OCI-LY1 (cell line): Measurements from ENCODE around the gene DNMT1.

Experiments used
- H2AFZ ChIP-seq: fragments of 200-600 bp; sonication (generic), shearing (Covaris generic); 2 replicates; pipeline ENCODE4 v1.6.0; 2014; ENCODE audit warnings: antibody characterized with exemption, mild to moderate bottlenecking, low read length
- H3F3A ChIP-seq: fragments of 200-600 bp; sonication (generic), shearing (Covaris generic); 2 replicates; pipeline ENCODE4 v1.6.0; 2014; ENCODE audit warnings: mild to moderate bottlenecking, antibody characterized with exemption, low read length, moderate library complexity; ENCODE audit not compliant: insufficient read depth
- H3K27ac ChIP-seq: fragments of 200-600 bp; sonication (generic); 2 replicates; pipeline ENCODE4 v1.5.1; 2014; ENCODE audit warnings: low read length, mixed run types, mild to moderate bottlenecking, low read depth; ENCODE audit not compliant: poor library complexity, severe bottlenecking
- H3K27me3 ChIP-seq: fragments of 200-600 bp; sonication (generic); 2 replicates; pipeline ENCODE4 v1.6.0; 2014; ENCODE audit warnings: antibody characterized with exemption, mild to moderate bottlenecking, low read length, moderate library complexity; ENCODE audit not compliant: insufficient read depth
- H3K36me3 ChIP-seq: fragments of 200-600 bp; sonication (generic); 2 replicates; pipeline ENCODE4 v1.6.1; 2014; ENCODE audit warnings: mild to moderate bottlenecking, antibody characterized with exemption, low read length, moderate library complexity, mixed read lengths; ENCODE audit not compliant: insufficient read depth
- H3K4me1 ChIP-seq: fragments of 200-600 bp; sonication (generic); 2 replicates; pipeline ENCODE4 v1.5.1; 2014; ENCODE audit warnings: mild to moderate bottlenecking, low read length, moderate library complexity; ENCODE audit not compliant: insufficient read depth, severe bottlenecking
- H3K4me2 ChIP-seq: fragments of 200-600 bp; sonication (generic), shearing (Covaris generic); 2 replicates; pipeline ENCODE4 v1.6.1; 2014; ENCODE audit warnings: low read length
- H3K4me3 ChIP-seq: fragments of 200-600 bp; sonication (generic); 2 replicates; pipeline ENCODE4 v1.5.1; 2014; ENCODE audit warnings: low read length, low read depth, mild to moderate bottlenecking, mixed read lengths; ENCODE audit not compliant: poor library complexity, severe bottlenecking
- H3K79me2 ChIP-seq: fragments of 200-600 bp; shearing (Covaris generic); 2 replicates; pipeline ENCODE4 v1.6.1; 2016; ENCODE audit warnings: mixed run types, low read length, mixed read lengths; ENCODE audit not compliant: insufficient read depth
- H3K9ac ChIP-seq: fragments of 200-600 bp; sonication (generic), shearing (Covaris generic); 2 replicates; pipeline ENCODE4 v1.6.1; 2014; ENCODE audit warnings: mild to moderate bottlenecking, low read length, mixed read lengths
- H3K9me2 ChIP-seq: fragments of 200-600 bp; sonication (generic), shearing (Covaris generic); 2 replicates; pipeline ENCODE4 v1.6.1; 2014; ENCODE audit warnings: low read depth, mild to moderate bottlenecking, low read length, mixed read lengths
- H3K9me3 ChIP-seq: fragments of 200-600 bp; shearing (Covaris generic); 2 replicates; pipeline ENCODE4 v1.6.1; 2014; ENCODE audit warnings: low read length, mixed read lengths
- H4K20me1 ChIP-seq: fragments of 200-600 bp; sonication (generic), shearing (Covaris generic); 2 replicates; pipeline ENCODE4 v1.6.0; 2016; ENCODE audit warnings: mild to moderate bottlenecking, low read length; ENCODE audit not compliant: insufficient read depth
- EZH2 ChIP-seq: fragments of 200-600 bp; sonication (generic), shearing (Covaris generic); IDR thresholded peaks from 2 replicates; pipeline ENCODE4 v1.8.0; 2017; ENCODE audit warnings: borderline replicate concordance, mixed run types, mild to moderate bottlenecking, antibody characterized with exemption, low read length, moderate library complexity, mixed read lengths
- TF ChIP-seq, protein P1 (sequence below): fragments of 200-600 bp; sonication (generic), shearing (Covaris generic); IDR thresholded peaks from 2 replicates; pipeline ENCODE4 v1.5.1; 2017; ENCODE audit warnings: mild to moderate bottlenecking, antibody characterized with exemption, low read length, moderate library complexity, mixed read lengths

Gene DNMT1

DNA sequence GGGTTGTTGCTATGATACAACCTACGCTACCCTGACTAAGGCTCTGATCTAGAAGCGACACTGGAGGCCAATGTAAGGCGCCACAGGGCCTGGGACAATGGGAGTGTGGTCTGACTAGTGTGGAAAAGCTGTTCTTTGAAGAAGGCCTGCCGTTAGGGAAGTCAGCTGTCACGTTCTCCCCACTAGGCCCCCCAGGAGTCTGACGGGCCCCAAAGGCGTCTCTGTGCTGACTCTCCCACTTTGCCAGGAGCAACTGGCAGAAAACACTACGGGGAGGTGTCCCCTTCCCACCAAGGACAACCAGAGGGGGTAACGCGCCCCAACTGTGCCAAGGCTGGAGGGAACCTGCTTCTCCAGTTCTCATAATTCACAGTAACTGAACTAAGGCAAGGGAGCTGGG lies 49.7 kb downstream of the DNMT1 start:
- Histone ChIP-seq H3K9ac (no peak overlapping the region), H3K4me2 (no peak overlapping the region), H3K79me2 (no peaks in the 10 kb centered on the region), H4K20me1 (no peaks in the 10 kb centered on the region), H3K27me3 (no peaks in the 10 kb centered on the region), H3F3A (no peaks in the 10 kb centered on the region), H3K9me3 (no peaks in the 10 kb centered on the region), H3K4me1 (no peaks in the 10 kb centered on the region), H3K9me2 (no peaks in the 10 kb centered on the region), H3K27ac (no peak overlapping the region), H3K36me3 (peaks cover 94% of the 10 kb centered on the region), H3K4me3 (no peak overlapping the region), H2AFZ (no peak overlapping the region)
- no peak for TF ChIP-seq EZH2
- TF ChIP-seq, protein P1, sequence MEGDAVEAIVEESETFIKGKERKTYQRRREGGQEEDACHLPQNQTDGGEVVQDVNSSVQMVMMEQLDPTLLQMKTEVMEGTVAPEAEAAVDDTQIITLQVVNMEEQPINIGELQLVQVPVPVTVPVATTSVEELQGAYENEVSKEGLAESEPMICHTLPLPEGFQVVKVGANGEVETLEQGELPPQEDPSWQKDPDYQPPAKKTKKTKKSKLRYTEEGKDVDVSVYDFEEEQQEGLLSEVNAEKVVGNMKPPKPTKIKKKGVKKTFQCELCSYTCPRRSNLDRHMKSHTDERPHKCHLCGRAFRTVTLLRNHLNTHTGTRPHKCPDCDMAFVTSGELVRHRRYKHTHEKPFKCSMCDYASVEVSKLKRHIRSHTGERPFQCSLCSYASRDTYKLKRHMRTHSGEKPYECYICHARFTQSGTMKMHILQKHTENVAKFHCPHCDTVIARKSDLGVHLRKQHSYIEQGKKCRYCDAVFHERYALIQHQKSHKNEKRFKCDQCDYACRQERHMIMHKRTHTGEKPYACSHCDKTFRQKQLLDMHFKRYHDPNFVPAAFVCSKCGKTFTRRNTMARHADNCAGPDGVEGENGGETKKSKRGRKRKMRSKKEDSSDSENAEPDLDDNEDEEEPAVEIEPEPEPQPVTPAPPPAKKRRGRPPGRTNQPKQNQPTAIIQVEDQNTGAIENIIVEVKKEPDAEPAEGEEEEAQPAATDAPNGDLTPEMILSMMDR: no peak

- H3K79me2 ChIP-seq: no peaks in the 10 kb centered on the region
- H3K4me3 ChIP-seq: no peak overlapping the region
- H3F3A ChIP-seq: no peaks in the 10 kb centered on the region
- H3K9ac ChIP-seq: no peak overlapping the region
- TF ChIP-seq, protein P1: no peak
- TF ChIP-seq EZH2: no peak
- H3K27me3 ChIP-seq: no peaks in the 10 kb centered on the region
- H3K27ac ChIP-seq: no peak overlapping the region
- no peak overlapping the region for H2AFZ ChIP-seq
- H3K4me2 ChIP-seq: no peak overlapping the region
- H4K20me1 ChIP-seq: no peaks in the 10 kb centered on the region
- H3K4me1 ChIP-seq: no peaks in the 10 kb centered on the region
- H3K9me3 ChIP-seq: no peaks in the 10 kb centered on the region
- H3K36me3 ChIP-seq: peaks cover 94% of the 10 kb centered on the region
- no peaks in the 10 kb centered on the region for H3K9me2 ChIP-seq
Observed at GRCh38 chr19:10144361-10144760, 50.4 kb downstream of the DNMT1 start.

GRCh38 chr19:10143681-10144080 lies 51.1 kb downstream of the DNMT1 start:
- Histone ChIP-seq H3K27ac (no peak overlapping the region), H3F3A (no peaks in the 10 kb centered on the region), H3K79me2 (no peaks in the 10 kb centered on the region), H3K27me3 (no peaks in the 10 kb centered on the region), H3K36me3 (peaks cover 95% of the 10 kb centered on the region), H3K4me1 (no peaks in the 10 kb centered on the region), H3K4me3 (no peak overlapping the region), H3K9ac (no peak overlapping the region), H3K9me3 (no peaks in the 10 kb centered on the region), H2AFZ (no peak overlapping the region), H3K9me2 (no peaks in the 10 kb centered on the region), H4K20me1 (no peaks in the 10 kb centered on the region), H3K4me2 (no peak overlapping the region)
- TF ChIP-seq EZH2: no peak
- TF ChIP-seq, protein P1: no peak
